ENCODE measurements around the gene ZNF800. TPM values are rescaled to one million over a fixed set of nuclear protein-coding genes. Genes with fewer than 3 reads are reported as not detected.

Gene ZNF800
- total RNA-seq, 1 donor from 2014 or later, result 36.6 TPM

DNA sequence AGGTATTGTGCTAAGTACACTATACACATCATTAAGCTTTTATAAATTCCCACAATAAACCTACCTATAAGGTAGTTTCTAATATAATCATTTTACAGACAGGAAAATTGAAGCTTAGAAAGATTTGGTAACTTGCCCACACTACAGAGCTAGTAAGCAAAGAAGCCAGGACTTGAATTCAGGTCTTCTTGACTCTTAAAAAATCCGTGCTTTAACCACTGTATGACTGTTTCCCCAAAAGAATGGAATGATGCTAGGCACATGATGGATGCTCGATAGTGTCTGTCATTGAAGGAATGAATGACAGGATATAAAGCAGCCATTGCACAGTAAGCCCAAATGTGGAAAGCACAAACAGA is 26.6 kb downstream of the ZNF800 start:
- intact Hi-C loops (cut with DNase I), result no loop called here
- Histone ChIP-seq H3K27ac (no peak overlapping the region), H3K4me1 (no peaks in the 10 kb centered on the region), H3K36me3 (peaks cover 17% of the 10 kb centered on the region), H3K4me3 (no peak overlapping the region), H3K9me3 (no peaks in the 10 kb centered on the region), H3K27me3 (ENCODE audit: low read depth) (no peaks in the 10 kb centered on the region)
- ATAC-seq, result no peak
- TF ChIP-seq, protein P1, sequence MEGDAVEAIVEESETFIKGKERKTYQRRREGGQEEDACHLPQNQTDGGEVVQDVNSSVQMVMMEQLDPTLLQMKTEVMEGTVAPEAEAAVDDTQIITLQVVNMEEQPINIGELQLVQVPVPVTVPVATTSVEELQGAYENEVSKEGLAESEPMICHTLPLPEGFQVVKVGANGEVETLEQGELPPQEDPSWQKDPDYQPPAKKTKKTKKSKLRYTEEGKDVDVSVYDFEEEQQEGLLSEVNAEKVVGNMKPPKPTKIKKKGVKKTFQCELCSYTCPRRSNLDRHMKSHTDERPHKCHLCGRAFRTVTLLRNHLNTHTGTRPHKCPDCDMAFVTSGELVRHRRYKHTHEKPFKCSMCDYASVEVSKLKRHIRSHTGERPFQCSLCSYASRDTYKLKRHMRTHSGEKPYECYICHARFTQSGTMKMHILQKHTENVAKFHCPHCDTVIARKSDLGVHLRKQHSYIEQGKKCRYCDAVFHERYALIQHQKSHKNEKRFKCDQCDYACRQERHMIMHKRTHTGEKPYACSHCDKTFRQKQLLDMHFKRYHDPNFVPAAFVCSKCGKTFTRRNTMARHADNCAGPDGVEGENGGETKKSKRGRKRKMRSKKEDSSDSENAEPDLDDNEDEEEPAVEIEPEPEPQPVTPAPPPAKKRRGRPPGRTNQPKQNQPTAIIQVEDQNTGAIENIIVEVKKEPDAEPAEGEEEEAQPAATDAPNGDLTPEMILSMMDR (IDR thresholded peaks at IDR 0.05), result no peak
- no peak for DNase-seq

DNA sequence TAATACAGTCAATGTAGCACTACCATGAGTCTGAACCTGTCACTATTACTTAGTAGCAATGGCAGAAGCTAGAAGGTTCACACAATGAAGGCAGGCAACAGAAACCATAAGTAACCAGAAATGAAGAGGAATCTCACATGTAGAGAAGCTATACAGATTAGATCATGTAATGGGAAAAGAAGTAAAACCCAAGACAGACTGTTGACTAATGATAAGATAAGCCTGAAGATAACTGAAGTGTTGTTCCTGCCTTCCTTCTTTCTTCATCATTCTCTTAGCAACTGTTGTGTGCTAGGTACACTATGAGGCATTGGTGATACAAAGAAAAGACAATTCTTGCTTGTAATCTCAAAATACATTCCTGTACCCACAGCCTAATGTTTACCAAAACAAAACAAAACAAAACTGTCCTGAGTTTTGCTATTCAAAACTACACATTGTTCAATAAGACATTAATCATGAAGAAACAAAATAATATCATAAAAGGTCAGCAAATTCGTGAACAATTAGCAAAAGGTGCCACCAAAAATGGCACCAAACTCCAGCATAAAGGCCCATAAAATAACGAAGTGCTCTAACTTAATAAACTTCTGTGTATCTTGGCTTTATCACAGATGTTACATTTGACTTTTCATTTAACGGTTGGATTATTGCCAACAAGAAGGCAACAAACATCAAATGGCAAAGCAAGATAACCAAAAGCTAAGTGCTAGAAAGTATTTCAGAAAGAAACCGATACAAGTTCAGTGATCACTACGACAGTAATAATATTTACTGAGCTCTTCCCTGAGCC is 27.1 kb downstream of the ZNF800 start:
- H3K36me3 ChIP-seq, result peaks cover 22% of the 10 kb centered on the region
- H3K4me3 ChIP-seq, result no peak overlapping the region
- H3K9me3 ChIP-seq, result no peaks in the 10 kb centered on the region
- ATAC-seq (no peak), DNase-seq (no peak)
- intact Hi-C loops (cut with DNase I), result no loop called here
- TF ChIP-seq, protein P1 (IDR thresholded peaks at IDR 0.05), result no peak
- no peaks in the 10 kb centered on the region for H3K4me1 ChIP-seq
- H3K27ac ChIP-seq, result no peak overlapping the region
- H3K27me3 ChIP-seq (ENCODE audit: low read depth), result no peaks in the 10 kb centered on the region

DNA sequence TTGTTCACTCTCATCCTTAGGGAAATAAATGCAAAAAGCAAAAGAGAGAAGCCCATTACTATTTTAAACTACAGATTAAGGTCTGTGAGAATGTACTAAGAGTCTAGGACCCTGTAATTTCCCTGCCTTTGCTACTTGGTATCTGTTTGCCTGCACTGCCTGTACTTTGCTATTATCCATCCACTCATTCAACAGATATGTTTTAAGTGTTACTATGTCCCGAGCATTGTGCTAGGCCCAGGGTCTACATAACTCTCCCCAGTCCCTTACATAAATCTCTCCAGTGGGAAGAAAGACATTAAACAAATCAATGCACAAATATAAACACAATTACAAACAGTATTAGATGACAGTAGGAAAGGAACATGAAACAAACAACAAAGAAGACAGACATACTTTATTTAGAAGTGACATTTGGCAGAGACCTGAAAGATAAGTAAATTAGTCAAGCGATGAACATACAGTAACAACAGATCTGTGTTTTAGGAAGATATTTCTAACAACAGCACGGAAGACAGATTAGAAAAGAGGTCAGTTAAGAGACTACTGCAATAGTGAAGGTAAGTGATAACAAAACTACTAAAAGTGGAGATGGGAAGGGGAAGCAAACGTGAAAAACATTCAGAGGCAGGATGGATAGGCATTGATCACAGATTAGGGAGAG is 30.0 kb downstream of the ZNF800 start:
- H3K9me3 ChIP-seq, result no peaks in the 10 kb centered on the region
- no peaks in the 10 kb centered on the region for H3K4me1 ChIP-seq
- no peak for ATAC-seq
- H3K36me3 ChIP-seq, result peaks cover 17% of the 10 kb centered on the region
- H3K27me3 ChIP-seq (ENCODE audit: low read depth), result no peaks in the 10 kb centered on the region
- no peak overlapping the region for H3K4me3 ChIP-seq
- H3K27ac ChIP-seq, result no peak overlapping the region
- TF ChIP-seq, protein P1 (IDR thresholded peaks at IDR 0.05), result no peak
- DNase-seq, result no peak
- intact Hi-C loops (cut with DNase I), result no loop called here

DNA sequence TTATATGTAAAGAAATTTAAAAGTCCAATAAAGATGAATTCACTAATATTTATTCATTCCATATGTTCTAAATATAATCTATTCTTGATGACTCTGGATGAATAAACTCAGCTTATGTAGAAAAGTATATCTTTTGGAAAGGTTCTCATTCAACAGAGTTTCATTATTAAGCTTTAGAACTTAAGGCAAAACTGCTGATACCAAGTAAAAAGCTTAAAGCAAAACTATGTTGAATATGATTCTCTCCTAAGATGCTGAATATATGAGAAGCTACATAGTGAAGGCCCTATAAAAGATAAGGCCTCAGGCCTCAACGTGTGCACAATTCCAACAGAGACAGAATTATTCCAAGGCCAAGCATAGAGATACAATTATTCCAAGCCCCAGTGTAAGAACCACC is 30.8 kb downstream of the ZNF800 start:
- no peaks in the 10 kb centered on the region for H3K9me3 ChIP-seq
- H3K27me3 ChIP-seq (ENCODE audit: low read depth), result no peaks in the 10 kb centered on the region
- DNase-seq (no peak), ATAC-seq (no peak)
- TF ChIP-seq, protein P1 (IDR thresholded peaks at IDR 0.05), result no peak
- no peaks in the 10 kb centered on the region for H3K4me1 ChIP-seq
- peaks cover 22% of the 10 kb centered on the region for H3K36me3 ChIP-seq
- no peak overlapping the region for H3K27ac ChIP-seq
- intact Hi-C loops (cut with DNase I), result no loop called here
- H3K4me3 ChIP-seq, result no peak overlapping the region

DNA sequence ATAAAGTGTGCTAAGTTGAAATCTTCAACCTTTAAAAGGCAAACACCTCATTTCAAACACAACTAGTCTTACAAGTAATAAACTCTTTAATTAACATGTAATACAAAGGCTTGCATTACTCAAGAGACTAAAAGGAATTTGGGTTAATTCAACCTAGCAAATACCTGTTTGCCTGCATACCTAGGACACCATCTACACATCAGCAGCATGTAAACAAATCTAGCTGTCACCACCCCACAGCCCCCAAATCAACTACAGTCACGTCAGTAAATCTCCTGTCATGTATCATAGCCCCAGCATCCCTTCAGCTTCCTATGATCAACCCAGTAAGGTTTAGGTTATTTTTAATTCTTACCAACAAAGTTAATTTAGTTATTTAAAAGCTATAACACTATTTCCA is 33.5 kb downstream of the ZNF800 start:
- ATAC-seq, result no peak
- TF ChIP-seq, protein P1 (IDR thresholded peaks at IDR 0.05), result no peak
- Histone ChIP-seq H3K27ac (no peak overlapping the region), H3K4me3 (no peak overlapping the region), H3K27me3 (ENCODE audit: low read depth) (no peaks in the 10 kb centered on the region), H3K9me3 (no peaks in the 10 kb centered on the region), H3K36me3 (peaks cover 36% of the 10 kb centered on the region), H3K4me1 (no peaks in the 10 kb centered on the region)
- DNase-seq, result no peak
- intact Hi-C loops (cut with DNase I), result no loop called here

Data from lower lobe of right lung (tissue), 2 donors.